Measurements from ENCODE around the gene ADAMTS9.

DNA sequence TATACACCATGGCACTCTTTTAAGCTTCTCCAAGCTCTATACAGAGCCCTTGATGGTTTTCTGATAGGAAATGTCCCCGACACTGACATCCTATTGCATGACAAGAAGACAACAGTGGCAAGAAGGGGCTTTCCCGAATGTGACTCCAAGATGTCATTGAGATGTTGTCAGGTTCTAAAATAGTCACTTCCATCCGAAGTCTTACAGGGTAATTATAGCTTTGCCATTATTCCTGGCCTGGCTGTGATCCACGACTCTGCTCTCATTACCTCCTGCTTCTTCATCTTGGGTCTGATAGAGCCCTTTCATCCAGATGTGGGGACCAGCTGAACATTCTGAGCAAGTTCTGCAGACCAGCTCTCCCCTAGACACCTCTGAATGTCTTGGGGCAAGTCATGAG lies 40.6 kb upstream of the ADAMTS9 start:
- TF ChIP-seq, protein P1, sequence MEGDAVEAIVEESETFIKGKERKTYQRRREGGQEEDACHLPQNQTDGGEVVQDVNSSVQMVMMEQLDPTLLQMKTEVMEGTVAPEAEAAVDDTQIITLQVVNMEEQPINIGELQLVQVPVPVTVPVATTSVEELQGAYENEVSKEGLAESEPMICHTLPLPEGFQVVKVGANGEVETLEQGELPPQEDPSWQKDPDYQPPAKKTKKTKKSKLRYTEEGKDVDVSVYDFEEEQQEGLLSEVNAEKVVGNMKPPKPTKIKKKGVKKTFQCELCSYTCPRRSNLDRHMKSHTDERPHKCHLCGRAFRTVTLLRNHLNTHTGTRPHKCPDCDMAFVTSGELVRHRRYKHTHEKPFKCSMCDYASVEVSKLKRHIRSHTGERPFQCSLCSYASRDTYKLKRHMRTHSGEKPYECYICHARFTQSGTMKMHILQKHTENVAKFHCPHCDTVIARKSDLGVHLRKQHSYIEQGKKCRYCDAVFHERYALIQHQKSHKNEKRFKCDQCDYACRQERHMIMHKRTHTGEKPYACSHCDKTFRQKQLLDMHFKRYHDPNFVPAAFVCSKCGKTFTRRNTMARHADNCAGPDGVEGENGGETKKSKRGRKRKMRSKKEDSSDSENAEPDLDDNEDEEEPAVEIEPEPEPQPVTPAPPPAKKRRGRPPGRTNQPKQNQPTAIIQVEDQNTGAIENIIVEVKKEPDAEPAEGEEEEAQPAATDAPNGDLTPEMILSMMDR (IDR thresholded peaks at IDR 0.05) = no peak
- TF ChIP-seq POLR2AphosphoS5 (IDR thresholded peaks at IDR 0.05) = no peak

Data from prostate gland (tissue), 2 donors.